GM10248 (cell line): ENCODE data around the gene RNF26.

Source experiments
- CTCF ChIA-PET: fragments of 300-600 bp; sonication (Branson Sonifier 250); formaldehyde crosslinking; extraction: SDS; loops from one replicate; lab custom pipeline; 2021; ENCODE audit warnings: antibody characterized with exemption; lab: Yijun Ruan, JAX
- POLR2A ChIA-PET: fragments of 350-650 bp; sonication (Branson Sonifier 250); formaldehyde crosslinking; extraction: SDS; loops from one replicate; lab custom pipeline; 2020; ENCODE audit warnings: antibody characterized with exemption; lab: Yijun Ruan, JAX
- DNase-seq: peaks from one replicate; pipeline ENCODE4 v3.0.0; 2012; ENCODE audit errors: extremely low spot score
- CTCF ChIP-seq: IDR thresholded peaks from 2 replicates; pipeline ENCODE4 v1.5.1; 2012; ENCODE audit warnings: mild to moderate bottlenecking, low read depth; ENCODE audit errors: extremely low read depth, missing control alignments, control extremely low read depth

Gene RNF26

DNA sequence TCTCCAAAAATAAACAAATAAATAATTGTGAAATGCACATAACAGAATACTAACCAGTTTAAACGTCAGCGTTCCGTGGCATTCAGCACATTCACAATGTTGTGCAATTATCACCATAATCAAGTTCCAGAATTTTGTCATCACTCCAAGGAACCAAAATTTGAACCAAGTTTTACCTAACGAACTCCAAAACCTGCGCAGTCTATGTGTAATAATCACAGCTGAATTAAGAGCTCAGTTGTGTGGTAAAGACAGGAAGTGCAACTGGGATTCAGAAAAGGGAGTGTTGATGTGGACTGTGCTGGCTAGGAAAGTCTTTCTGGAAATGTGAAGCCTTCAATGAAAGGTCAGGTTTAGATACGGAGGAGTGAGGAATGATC, 12.0 kb upstream of the RNF26 start:
- CTCF ChIA-PET = interaction anchor here (0.6 to 6.7 kb wide), 44 partner anchors 8 to 392 kb away, joined by 3 to 131 read pairs (median 5); partner anchors contain the start of genes ABCG4, C1QTNF5, CBL and DPAGT1
- TF ChIP-seq CTCF = no peak
- POLR2A ChIA-PET = interaction anchor here (1.2 kb wide), 1 partner anchor 227 kb away, joined by 3 read pairs; a partner anchor contains a TSS
- peak; percentile 10 for DNase-seq

DNA sequence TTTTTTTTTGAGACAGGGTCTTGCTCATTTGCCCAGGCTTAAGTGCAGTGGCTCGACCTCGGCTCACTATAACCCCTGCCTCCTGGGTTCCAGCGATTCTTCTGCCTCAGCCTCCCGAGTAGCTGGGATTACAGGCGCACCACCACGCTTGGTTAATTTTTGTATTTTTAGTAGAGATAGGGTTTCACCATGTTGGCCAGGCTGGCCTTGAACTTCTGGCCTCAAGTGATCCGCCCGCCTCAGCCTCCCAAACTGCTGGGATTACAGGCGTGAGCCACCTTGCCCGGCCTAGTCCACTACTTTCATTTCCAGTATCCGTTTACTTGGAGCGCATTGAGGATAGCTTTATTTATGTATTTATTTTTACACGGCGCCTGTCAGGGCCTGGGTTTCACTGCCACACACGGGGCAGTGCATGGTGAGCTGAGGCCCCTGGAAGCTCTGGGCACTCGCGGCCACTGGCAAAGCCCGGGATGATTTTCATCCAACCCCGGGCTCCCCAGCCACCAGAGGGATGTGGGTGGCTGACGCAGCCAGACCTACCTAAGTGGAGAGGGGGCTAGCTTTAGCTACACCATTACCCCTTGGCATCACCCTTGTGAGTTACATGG, 11.3 kb upstream of the RNF26 start:
- POLR2A ChIA-PET = interaction anchor here (1.2 kb wide), 1 partner anchor 228 kb away, joined by 3 read pairs; a partner anchor contains a TSS
- no peak for TF ChIP-seq CTCF
- CTCF ChIA-PET = interaction anchor here (0.7 to 6.7 kb wide), 53 partner anchors 9 to 633 kb away, joined by 3 to 131 read pairs (median 6); partner anchors contain the start of genes ABCG4, C1QTNF5, C2CD2L and CBL
- DNase-seq = no peak

DNA sequence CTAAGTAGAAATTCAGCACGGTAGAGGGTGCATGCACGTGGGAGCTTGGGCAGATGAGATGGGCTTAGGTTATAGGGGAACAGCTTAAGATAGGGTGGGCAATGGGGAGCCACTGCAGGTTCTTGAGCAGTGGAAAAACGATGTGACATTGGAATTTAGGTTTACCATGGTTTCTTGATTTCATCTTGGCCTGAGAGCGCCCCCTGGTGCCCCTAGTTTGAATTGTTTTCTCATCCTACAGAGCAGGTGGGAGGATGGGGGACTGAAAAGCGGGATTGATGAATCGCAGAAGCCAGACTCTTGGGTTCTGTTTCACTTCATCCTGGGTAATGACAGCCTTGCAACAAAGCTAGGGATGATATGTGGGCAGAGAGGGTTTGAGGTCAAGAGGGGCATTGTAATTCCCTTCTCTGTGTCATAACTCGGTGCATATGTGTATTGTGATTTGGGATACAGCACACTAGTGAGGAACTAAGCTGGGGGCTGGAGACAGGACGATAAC, 10.7 kb upstream of the RNF26 start:
- TF ChIP-seq CTCF = peak; percentile 89
- peak; percentile 64 for DNase-seq
- POLR2A ChIA-PET = interaction anchor here (0.5 kb wide), 1 partner anchor 282 kb away, joined by 6 read pairs; no protein-coding TSS in a partner anchor
- CTCF ChIA-PET = interaction anchor here (0.7 to 6.7 kb wide), 60 partner anchors 10 to 634 kb away, joined by 3 to 131 read pairs (median 5); partner anchors contain the start of genes ABCG4, C1QTNF5, C2CD2L and CBL

DNA sequence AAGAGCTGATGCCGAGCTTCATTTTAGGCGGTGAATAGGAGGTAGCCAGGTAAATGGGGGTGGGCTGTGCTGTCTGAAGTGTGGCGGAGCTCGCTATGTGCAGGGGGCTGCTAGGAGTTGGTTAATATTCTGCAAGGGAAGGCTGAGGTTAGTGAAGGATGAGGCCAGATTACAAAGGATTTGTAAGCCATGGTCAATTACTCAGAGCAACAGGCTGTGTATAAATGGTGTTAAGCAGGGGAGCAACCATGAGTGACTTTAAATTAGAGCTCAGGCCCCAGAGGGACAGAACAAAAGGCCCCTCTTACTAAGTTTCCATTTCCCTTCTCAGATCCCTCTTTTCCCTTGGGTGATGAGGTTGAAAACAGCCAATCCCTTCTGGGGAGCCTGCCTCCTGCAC, 10.1 kb upstream of the RNF26 start:
- DNase-seq = no peak
- TF ChIP-seq CTCF = no peak
- ChIA-PET CTCF (interaction anchor here (0.7 to 6.7 kb wide), 46 partner anchors 9 to 634 kb away, joined by 3 to 131 read pairs (median 6); partner anchors contain the start of genes C1QTNF5, CBL, DPAGT1 and HINFP), POLR2A (interaction anchor here (0.5 kb wide), 1 partner anchor 283 kb away, joined by 6 read pairs; no protein-coding TSS in a partner anchor)

- no peak for DNase-seq
- ChIA-PET POLR2A (no interaction called here), CTCF (interaction anchor here (0.7 to 5.3 kb wide), 2 partner anchors 8 to 11 kb away, joined by 3 to 43 read pairs; no protein-coding TSS in a partner anchor)
- no peak for TF ChIP-seq CTCF
These were observed 5.0 kb upstream of the RNF26 start for GRCh38 chr11:119329320-119329719.

DNA sequence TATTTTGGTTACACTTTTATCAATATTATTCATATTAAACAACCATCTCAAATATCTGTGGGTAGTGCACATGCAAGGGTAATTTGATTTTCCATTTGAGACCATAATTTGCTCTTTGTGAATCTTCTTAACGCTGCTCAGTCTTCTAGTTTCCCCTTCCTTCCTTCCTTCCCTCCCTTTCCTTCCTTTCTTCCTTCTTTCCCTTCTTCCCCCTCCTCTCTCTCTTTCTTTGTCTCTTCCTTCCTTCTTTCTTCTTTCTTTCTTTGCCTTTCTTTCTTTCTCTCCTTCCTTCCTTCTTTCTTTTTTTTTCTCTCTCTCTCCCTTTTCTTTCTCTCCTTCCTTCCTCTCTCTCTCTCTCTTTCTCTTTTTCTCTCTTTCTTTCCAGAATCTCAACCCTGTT, 4.1 kb upstream of the RNF26 start:
- no peak for TF ChIP-seq CTCF
- CTCF ChIA-PET = interaction anchor here (0.7 to 6.0 kb wide), 3 partner anchors 8 to 10 kb away, joined by 3 to 69 read pairs (median 43); no protein-coding TSS in a partner anchor
- no peak for DNase-seq
- POLR2A ChIA-PET = no interaction called here
